HG02981 (cell line): ENCODE data around the gene CDH23.

ENCODE experiments used
- ATAC-seq: cut with Tn5 transposase; IDR thresholded peaks from one replicate; pipeline ENCODE4 v1.9.1; 2021; ENCODE audit warnings: mild to moderate bottlenecking, moderate library complexity; ENCODE audit not compliant: unreplicated experiment

The CDH23 gene

DNA sequence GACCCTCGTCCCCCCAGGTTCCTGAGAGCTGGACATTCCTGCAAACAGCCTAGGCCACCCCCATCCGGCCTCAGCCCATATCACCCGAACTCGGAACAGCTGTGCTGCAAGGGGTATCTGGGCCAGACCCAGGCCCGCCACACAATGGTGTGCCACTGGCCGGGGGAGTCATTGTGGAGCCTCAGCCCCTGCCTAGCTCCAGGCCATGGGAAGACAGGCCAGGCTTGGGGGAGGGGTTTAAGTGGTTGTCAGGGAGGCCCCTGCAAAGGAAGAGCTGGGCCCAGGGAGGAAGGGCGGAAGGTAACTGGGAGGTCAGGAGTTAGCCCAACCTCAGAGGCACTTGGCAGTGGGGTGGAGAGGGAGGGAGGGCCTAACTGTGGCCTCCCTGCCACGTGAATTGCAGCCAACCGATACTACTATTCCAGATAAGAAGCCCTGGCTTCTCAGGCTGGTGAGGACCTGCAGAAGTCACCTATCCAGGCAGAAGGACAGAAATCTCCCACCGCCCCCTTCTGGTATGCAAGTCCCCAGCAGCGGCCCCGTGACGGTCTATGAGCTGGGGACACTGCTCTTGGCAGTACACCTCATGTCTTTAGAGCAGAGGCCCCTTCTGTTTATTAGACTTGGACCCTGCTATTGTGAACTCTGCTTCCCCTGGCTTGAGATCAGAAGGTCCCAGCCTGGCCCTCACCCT lies 349.8 kb downstream of the CDH23 start:
- no peak for ATAC-seq

DNA sequence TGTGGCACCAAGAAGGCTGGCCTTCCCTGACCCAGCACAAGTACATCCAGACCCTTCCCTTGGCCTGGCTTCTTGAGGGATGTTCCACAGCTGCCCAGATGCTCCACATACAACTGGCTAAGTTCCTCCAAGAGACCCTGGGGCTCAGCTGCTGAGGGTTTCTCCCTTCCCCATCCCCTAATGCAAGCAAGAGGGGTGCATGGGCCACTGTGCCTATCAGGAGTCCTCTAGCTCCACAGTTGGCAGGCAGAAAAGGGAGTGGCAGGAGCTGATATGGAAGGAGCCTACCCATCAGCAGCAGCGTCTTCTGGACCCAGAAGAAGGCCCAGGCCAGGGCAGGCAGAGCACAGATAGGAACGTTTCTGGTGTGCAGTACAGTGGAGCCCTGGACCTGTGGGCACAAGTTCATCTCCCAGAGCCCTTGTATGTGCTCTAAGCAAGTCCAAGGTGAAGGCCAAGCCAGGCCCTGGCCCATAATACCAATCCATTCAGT lies 350.4 kb downstream of the CDH23 start:
- ATAC-seq, result no peak

DNA sequence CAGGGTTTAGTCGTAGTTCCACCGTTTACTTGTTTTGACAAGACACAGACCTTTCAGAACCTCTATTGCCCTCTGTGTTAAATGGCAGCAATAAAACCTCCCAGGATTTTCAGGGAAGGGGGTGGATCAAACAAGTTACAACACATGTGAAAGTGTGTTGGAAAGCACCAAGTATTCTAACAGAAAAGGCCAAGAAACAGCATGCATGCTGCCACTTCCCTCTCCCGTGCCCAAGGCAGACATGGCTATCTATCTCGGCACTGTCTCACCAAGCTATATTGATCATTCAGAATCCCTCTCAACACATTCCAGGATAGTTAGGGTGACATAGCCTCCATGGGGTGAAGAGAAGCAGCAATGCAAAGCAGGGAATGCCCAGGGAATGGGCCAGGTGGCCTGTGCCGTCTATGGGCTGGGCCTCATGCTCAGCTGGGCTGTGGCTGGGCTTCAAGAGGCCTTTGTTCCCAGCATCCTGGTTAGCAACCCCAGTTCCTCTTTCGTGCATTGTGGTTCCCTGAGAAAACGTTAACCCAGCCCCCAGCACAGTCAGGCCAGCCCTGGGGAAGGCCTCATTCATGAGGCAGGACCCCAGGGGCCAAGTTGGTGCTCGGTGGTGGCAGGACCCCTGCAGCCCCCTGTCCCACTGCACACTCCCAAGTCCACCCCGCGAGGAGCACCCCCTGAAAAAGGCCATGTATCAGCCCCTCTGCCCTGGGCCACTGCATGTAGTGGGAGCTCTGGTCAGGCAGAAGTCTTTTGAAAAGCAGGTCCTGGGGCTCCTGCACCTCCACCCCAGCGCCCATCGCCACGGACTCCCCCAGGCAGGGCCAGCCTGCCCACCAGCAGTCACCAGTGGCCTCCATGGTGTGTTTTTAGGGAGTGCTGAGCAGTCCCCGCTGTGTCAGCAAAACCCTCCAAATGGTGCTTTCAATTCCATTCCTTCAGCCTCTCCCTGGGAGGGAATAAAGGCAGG lies 351.1 kb downstream of the CDH23 start:
- ATAC-seq, result no peak

DNA sequence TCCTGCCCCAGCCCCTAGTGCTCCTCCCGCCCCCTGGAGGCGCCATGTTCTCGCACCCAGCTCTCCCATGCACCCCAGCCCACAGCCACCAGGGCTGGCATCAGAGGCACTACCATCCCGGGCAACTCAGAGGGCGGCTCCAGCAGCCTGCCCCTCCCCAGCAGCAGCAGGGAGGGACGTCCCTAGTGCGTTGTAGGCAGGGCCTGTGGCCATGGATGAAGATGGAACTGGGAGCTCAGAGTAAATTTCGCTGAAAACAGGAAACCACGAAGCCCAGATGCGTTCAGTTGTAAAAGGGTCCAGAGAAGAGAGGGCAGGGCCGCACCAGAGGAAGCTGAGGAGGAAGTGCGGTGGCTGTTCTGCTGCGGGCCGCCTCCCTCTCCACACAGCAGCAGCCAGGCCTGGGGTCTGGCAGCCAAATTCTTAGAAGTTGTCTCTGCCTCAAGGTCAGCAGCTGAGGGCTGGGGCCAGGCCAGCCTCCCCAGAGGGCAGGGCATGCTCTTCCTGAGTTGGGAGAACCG lies 352.0 kb downstream of the CDH23 start:
- peak; percentile 57 for ATAC-seq

DNA sequence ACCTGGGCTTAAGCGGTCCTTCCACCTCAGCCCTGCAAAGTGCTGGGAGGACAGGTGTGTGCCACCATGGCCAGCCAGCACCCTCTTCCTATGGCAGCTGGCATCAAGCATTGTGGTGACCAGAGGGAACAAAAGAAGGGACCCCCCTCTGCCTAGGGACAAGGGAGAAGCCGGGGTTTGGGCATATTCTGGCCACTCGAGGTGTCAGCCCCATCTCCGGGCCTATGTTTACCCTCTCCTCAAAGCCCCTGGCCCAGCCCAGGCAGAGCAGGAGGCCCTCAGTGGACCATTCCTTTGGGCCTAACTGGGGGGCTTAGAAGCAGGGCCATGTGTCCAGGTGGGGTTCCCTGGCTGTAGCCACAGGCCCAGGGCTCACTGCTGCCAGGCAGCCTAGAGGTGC lies 352.7 kb downstream of the CDH23 start:
- ATAC-seq, result no peak

DNA sequence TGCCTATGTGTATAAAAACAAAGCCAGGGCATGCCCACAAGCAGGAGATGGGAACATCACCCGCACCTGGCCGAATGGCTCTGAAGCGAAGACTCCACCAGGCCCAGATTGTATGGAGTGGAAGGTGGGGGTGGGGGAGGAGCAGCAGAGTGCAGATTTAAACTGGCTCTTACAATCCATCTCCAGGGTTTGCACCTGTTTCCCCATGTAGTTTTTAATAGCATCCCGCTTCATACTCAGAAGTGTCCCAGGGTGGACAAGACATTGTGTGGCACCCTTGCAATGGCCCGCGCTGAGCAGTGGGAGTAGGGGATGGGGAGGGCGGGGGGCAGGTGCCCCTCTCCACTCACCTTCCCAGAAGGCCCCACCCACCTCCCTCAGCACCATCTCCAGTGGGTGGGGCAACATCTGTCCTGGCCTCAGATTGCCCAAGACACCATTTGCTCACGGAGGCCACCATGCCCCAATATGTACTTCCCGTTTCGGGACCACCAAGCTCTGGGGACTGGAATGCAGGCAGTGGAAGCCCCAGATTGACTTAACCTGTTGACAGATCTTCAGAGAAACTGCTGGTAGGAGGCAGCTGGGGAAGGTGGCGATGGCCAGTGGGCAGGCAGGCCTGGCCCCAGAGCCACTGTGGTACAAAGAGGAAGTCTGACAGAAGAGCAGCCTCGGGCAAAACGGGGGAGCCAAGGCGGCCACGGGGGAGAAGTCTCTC lies 353.6 kb downstream of the CDH23 start:
- no peak for ATAC-seq

DNA sequence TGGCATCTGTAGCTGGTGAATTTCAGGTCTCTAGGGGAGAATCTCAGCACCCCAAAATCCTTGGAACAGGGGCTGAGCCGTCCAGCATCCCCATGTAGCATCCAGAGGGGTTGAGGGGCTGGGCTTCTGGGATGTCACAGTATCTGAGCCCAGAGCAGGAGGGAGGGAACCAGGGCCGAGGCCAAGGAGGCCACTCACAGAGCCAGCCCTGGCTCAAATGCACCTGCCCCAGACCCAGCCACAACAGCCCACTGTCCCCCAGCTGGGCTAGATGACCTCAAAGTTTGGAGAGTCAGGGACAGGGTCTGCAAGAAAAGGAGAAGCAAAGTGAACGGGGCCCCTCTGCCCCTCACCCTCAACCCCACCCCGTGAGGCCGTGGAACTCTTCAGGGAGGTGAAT lies 354.3 kb downstream of the CDH23 start:
- ATAC-seq, result no peak

DNA sequence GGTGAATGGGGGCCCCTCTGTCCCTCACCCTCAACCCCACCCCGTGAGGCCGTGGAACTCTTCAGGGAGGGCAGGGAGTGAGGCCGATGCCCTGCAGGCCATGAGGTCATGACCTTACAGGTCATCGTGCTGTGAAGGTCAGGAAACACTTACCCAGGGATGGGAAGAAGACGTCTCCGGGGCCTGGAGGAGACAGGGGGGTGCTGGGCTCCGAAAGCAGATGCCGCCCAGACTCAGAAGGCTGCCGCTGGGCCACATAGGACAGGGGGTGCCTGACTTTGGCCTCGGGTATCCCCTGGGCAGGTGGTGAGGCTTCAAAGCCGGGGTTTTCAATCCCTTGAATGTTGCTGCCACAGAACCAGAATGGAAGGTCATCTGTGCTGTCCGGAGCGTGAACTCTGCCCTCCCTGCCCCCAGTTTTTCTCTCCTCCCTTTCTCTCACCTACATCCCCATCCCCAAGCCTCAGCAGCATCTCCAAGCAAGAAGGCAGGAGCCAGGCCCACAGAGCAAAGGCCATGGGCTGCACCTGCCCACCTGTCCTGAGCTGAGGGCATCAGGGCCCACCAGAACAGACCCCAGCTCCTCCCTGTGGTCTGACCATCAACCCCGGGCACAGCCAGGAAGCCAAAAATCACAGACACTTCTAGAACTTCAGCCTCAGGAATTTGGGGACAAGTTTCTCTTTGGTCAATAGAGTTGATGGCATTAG lies 354.9 kb downstream of the CDH23 start:
- ATAC-seq, result no peak

DNA sequence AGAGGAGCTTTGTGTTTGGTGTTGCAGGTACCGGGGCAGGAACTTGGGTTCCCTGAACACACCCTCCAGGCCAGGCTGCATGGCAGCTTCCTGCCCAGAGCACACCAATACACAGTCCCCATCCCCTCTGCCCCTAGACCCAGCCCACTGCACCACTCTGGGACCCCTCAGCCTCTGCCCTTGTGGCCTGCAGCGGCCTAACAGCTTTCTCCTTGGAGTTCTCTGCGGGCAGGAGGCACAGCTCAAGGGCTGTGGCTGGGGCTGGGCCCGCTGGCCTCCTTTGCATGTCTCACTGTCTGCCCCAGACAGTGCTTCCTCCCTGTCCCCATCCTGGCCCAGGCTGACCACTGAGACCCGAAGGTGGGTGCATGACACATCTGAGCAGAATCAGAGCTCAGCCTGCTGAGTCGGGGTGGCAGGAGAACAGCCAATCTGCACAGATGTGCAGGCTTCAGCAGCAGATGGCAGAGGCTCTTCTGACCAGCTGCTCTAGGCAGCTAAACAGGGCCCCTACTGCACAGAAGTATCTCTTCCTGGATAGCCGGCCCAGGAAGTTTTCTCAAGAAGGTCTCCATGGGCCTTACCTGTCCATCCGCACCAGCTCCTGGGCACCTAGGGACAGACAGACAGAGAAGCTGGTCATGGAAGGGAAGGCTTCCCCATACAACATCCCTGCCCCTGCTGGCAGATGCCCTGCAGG lies 355.8 kb downstream of the CDH23 start:
- ATAC-seq, result no peak

DNA sequence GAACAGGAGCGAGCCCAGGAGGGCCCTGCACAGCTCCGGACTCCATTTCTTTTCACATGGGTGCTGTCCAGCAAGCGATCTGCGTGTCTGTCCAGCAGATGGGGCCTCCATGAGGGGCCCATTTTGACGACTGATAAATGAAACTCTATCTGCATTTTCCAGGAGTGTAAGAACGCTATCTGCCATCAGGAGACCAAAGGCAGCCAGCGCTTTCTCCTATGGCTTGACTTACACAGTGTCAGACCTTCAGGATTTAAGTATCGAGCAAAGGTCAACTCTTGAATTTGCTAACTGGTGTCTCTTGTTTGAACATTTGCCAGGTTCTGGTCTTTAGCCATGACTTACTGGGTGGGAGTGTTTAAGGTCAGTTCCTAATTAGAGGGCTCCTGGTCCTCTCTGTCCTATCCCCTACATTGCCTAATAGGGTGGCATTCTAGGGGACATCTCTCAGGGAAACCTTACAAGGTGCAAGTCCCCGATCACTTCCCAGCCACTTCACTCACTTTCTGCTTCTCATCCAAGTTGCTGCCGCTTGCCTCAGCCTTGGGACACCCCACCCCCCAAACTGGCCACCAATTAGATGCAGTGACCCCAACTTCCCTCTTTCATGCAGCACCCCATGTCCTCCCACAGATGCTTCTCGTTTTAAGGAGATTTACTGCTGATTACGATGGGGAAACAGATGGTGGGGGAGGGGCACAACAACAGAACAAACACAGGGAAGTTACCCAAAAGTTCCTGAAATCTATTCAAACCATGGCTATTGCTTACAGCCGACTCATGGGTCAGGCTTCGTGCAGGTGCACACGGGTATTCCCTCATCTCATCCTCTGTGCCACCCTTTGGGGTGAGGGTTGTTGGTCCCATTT lies 356.6 kb downstream of the CDH23 start:
- no peak for ATAC-seq

DNA sequence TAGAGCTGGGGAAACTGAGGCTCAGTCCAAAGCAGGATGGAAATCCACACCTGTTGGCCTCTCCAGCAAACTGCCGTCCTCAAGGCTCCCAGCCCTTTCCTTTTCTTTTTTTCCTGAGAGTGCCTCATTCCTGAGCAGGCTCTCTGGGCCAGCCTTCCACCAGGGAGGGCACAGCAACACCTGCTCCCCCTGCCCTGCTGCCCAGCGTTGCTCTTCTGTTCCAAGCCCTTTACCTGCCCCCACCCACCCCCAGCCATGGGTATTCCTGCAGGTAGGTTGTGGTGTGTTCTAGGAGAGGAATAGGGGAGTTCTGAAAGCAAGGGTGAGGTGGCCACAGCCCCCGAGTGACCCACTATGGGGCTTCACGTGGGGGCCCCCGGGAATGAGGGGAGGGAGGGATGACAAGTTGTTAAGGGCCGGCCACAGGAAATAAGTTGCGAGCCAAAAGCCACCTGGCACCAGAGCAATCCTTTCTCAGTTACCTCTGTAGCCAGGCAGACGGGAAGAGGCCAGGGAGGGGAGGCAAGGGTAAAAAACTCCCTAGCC lies 357.3 kb downstream of the CDH23 start:
- no peak for ATAC-seq

DNA sequence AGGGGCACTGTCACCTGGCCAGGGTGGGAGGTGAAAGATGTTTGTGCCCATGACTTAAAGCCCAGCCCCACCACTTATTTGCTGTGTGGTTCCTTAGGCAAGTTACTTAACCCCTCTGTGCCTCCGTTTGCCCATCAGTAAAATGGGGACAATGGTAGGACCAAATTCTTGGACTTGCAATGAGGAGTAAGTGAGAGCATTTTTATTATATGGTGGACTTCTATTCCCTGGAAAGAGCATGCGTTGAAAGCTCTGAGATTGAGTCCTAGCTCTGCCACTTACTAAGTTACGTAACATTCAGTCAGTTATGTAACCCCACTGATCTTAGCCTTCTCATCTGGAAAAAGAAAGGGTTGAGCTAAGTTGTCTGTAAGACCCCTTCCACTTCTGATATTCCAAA lies 357.8 kb downstream of the CDH23 start:
- ATAC-seq, result no peak

DNA sequence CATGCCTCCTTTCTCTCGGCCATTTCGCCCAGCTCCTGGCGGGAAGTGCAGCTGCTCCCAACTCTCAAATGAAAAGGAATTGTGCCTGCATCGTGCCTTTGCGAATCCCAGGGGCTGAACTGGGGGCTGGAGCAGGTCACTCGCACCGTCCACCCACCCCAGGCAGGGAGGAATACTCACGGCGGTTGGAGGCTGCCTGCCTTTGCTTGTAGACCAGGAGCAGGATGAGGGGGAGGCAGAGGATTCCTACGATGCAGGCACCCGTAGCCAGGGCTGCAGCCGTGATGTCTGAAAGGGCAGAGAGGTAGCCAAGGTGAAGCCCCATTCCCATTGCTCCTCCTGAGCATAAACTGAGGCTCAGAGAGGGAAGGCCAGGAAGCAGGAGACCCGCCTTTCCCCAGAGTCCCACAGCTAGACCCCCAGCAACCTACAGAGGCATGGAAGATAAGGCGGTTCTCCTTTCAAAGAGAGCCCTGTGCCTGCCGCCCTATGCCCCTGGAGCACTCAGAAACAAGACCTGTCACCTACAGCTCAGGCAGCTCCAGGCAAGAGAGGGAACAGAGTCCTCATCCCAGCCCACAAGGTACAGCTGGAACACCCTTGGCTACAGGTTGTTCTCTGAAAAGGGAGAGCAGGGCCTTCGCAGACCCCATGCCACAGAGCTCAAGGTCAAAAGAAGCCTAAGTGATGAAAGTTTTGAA lies 358.6 kb downstream of the CDH23 start:
- no peak for ATAC-seq

DNA sequence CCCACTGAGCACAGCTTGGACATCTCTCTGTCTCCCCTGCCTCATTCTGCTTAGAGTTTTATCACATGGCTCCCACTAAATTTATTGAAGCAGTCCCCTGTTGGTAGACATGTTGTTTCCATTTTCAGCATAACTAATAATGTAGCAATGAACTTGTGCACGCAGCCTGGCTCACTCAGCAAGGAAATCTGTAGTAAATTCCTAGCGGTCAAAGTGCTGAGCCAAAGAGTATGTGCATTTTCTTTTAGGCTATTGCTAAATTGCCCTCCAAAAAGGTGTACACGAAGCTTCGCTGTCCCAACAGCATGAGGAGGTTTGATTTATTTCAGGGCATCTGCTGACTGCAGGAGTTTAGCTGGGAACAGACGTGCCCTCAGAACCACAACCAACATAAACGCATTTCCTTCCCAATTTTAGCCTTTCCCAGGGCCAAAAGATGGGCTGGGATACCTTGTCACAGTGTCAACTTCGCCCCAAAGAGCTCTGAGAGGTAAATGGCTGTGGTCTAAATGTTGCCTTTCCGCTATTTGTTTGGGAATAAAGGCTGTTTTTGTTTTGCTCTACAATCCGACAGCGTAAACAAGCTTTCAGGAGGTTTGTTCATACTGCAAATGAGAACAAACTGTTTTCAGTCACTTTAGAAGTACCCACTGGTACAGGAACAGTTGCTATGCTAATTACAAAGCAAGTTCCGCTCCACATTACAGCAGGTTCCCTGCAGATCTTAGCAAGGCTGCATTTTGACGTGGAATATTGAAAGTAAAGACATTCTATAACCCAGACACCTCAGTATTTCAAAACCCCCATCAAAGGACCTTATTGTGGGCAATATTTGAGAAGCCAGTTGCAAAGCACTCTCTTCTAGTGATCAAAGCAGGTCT lies 359.8 kb downstream of the CDH23 start:
- no peak for ATAC-seq

DNA sequence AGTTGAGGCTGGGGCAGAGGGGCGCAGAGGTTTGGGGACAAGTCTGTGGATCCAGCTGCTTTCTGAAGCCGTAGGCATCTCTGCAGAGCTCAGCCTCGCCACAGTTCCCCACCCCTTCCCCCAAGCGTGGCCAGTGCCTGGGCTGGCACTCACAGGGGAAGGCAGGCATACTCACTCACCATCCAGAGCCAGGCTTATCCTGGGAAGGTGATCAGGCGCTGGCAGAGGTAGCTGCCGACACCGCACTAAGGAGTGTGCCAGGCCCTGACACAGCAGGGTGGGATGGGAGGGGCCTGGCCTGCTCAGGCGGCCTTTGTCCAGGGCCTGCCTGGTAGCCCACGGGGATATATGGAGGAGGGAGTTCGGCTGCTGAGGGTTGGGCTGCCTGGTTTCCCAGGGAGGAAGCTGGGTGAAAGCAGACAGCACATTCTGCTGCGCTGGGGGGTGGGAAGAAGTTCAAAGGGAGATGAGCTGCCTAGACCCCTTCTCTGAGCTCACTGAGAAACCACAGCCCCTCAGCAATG lies 360.7 kb downstream of the CDH23 start:
- ATAC-seq, result no peak

DNA sequence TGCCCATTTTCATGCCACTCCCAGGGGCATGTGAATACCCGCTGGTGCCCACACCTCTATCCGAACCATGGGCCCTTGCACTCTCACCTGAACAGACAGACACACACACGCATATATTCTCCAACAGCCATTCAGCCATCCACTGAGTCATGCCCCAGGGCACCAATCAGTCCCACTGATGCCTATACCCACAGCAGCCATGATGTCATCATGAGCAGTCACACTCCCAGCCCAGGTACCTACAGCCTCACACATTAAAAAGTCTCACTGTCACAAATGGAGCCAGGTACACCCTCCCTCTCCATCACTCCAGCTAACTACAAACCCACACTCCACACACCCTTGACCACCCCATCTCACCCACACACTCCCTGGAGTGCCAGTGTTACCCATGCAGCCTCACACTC lies 364.4 kb downstream of the CDH23 start:
- no peak for ATAC-seq
